GM06990 (cell line): Measurements from ENCODE around the gene CKM.

Experiments used
- DNase-seq: peaks from one replicate; pipeline ENCODE4 v3.0.0-alpha.2; 2011; ENCODE audit not compliant: insufficient read length; ENCODE audit errors: extremely low read depth
- H3K27me3 ChIP-seq: replicated peaks from 2 replicates; pipeline ENCODE4 v1.6.0; 2011; ENCODE audit warnings: low read length; ENCODE audit not compliant: control insufficient read depth, insufficient read depth
- H3K36me3 ChIP-seq: 2 replicates; pipeline ENCODE4 v1.5.1; 2011; ENCODE audit warnings: low read length; ENCODE audit not compliant: control insufficient read depth, insufficient read depth
- H3K4me3 ChIP-seq: replicated peaks from 2 replicates; pipeline ENCODE4 v1.5.1; 2011; ENCODE audit warnings: low read depth, mild to moderate bottlenecking, control low read depth, low read length
- CTCF ChIP-seq: IDR thresholded peaks from 2 replicates; pipeline ENCODE4 v1.5.1; 2011; ENCODE audit warnings: low read length, control low read depth, mild to moderate bottlenecking, inconsistent platforms; ENCODE audit not compliant: insufficient read depth, poor library complexity, severe bottlenecking

The CKM gene

GRCh38 chr19:45351401-45351952, 28.8 kb upstream of the CKM start:
- TF ChIP-seq CTCF, result no peak
- Histone ChIP-seq H3K36me3 (peaks cover 30% of the 10 kb centered on the region), H3K4me3 (no peak overlapping the region), H3K27me3 (no peaks in the 10 kb centered on the region)
- DNase-seq, result no peak

DNA sequence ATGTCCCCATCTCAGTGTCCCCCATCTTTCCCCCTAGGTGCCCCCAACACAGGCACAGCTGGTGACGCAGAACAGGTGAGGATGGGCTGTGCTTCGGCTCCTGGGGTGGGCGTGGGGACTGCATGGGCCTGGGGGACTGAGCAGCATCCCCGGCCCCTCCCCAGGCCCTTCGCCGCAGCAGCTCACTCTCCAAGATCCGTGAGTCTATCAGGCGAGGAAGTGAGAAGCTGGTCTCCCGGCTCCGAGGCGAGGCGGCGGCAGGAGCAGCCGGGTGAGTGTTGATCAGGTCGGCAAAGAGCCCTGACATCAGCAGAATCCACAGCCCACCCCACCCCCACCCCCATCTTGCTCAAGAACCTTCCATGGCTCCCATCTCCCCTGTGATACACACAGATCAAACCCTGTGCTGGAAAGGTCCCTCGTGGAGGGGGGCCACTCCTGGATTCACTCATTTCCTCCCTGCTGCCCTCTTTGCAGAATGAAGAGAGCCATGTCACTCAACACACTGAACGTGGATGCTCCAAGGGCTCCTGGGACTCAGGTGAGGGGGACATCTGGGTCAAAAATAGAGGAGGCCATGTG, 27.9 kb upstream of the CKM start:
- H3K4me3 ChIP-seq, result no peak overlapping the region
- TF ChIP-seq CTCF, result no peak
- no peak for DNase-seq
- H3K27me3 ChIP-seq, result no peaks in the 10 kb centered on the region
- peaks cover 27% of the 10 kb centered on the region for H3K36me3 ChIP-seq

GRCh38 chr19:45349430-45349941, 26.8 kb upstream of the CKM start:
- peaks cover 20% of the 10 kb centered on the region for H3K36me3 ChIP-seq
- DNase-seq, result no peak

DNA sequence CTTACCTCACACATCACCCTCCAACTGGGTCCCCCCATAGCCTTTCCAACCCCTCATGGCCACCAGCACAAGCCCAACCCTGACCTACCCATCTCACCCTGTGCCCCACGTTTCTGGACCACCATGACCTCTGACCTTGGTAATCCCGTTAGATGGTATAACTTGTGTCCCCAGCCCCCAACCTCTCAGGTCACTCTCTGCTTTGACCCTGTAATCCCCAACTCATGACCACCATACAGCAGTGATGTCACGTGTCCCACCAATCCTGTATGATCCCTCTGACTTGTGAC, 26.4 kb upstream of the CKM start:
- DNase-seq, result no peak
- TF ChIP-seq CTCF, result no peak
- H3K36me3 ChIP-seq, result peaks cover 19% of the 10 kb centered on the region
- no peak overlapping the region for H3K4me3 ChIP-seq
- no peaks in the 10 kb centered on the region for H3K27me3 ChIP-seq

More at GRCh38 chr19:45349430-45349941, 26.8 kb upstream of the CKM start:
- no peak for TF ChIP-seq CTCF
- no peaks in the 10 kb centered on the region for H3K27me3 ChIP-seq
- H3K4me3 ChIP-seq, result no peak overlapping the region

- Histone ChIP-seq H3K4me3 (no peak overlapping the region), H3K36me3 (peaks cover 15% of the 10 kb centered on the region), H3K27me3 (no peaks in the 10 kb centered on the region)
- no peak for DNase-seq
- TF ChIP-seq CTCF, result no peak
Observed at GRCh38 chr19:45348367-45349125, 25.9 kb upstream of the CKM start.
